Activated T-helper 17 cell treated with anti-CD3 and anti-CD28 coated beads, Interleukin-2, amount 50 U/mL, for 72 hours (primary cell): ENCODE measurements around the gene SCN2A. TPM values are rescaled to one million over a fixed set of nuclear protein-coding genes. Genes with fewer than 3 reads are reported as not detected.

Source experiments
- ATAC-seq: fragments of 150-1000 bp; cut with Tn5 transposase; replicated peaks from 2 replicates; pipeline ENCODE4 v1.10.0; 2021; ENCODE audit warnings: mild to moderate bottlenecking, moderate library complexity
- H3K27ac Mint-ChIP-seq: one replicate; pipeline ENCODE4 v1.8.0; 2022; ENCODE audit warnings: mixed read lengths
- H3K27me3 Mint-ChIP-seq: one replicate; pipeline ENCODE4 v1.8.0; 2022; ENCODE audit warnings: mixed read lengths
- H3K36me3 Mint-ChIP-seq: one replicate; pipeline ENCODE4 v1.8.0; 2022; ENCODE audit warnings: low read depth, mild to moderate bottlenecking, mixed read lengths
- H3K4me1 Mint-ChIP-seq: one replicate; pipeline ENCODE4 v1.8.0; 2022; ENCODE audit warnings: mixed read lengths
- H3K4me3 Mint-ChIP-seq: one replicate; pipeline ENCODE4 v1.8.0; 2022; ENCODE audit warnings: mild to moderate bottlenecking, mixed read lengths
- H3K9me3 Mint-ChIP-seq: one replicate; pipeline ENCODE4 v1.8.0; 2022; ENCODE audit warnings: mixed read lengths
- total RNA-seq, 2 donors: library from RNA; stranded (reverse); gene quantifications; one replicate each; pipeline ENCODE4 v1.2.3, GENCODE V29; 2022

The SCN2A gene
- total RNA-seq, 2 donors from 2014 or later: 0.05 TPM; not detected in 1

GRCh38 chr2:165277860-165278656 is 38.8 kb downstream of the SCN2A start:
- Mint-ChIP-seq H3K4me3 (no peak overlapping the region), H3K9me3 (peaks cover 3% of the 10 kb centered on the region), H3K4me1 (no peaks in the 10 kb centered on the region), H3K27ac (no peak overlapping the region), H3K27me3 (peaks cover 8% of the 10 kb centered on the region), H3K36me3 (no peaks in the 10 kb centered on the region)
- ATAC-seq: no peak

GRCh38 chr2:165280356-165280755 is 41.1 kb downstream of the SCN2A start:
- H3K9me3 Mint-ChIP-seq: peaks cover 3% of the 10 kb centered on the region
- H3K27me3 Mint-ChIP-seq: peaks cover 3% of the 10 kb centered on the region
- H3K27ac Mint-ChIP-seq: no peak overlapping the region
- H3K4me1 Mint-ChIP-seq: no peaks in the 10 kb centered on the region
- no peaks in the 10 kb centered on the region for H3K36me3 Mint-ChIP-seq
- no peak for ATAC-seq
- no peak overlapping the region for H3K4me3 Mint-ChIP-seq

GRCh38 chr2:165281387-165281786 is 42.2 kb downstream of the SCN2A start:
- no peaks in the 10 kb centered on the region for H3K36me3 Mint-ChIP-seq
- H3K4me3 Mint-ChIP-seq: no peak overlapping the region
- no peaks in the 10 kb centered on the region for H3K4me1 Mint-ChIP-seq
- H3K27ac Mint-ChIP-seq: no peak overlapping the region
- no peak for ATAC-seq
- peaks cover 3% of the 10 kb centered on the region for H3K27me3 Mint-ChIP-seq
- peaks cover 3% of the 10 kb centered on the region for H3K9me3 Mint-ChIP-seq

GRCh38 chr2:165283342-165283741 is 44.1 kb downstream of the SCN2A start:
- H3K27ac Mint-ChIP-seq: no peak overlapping the region
- no peak for ATAC-seq

GRCh38 chr2:165287094-165287778 is 48.0 kb downstream of the SCN2A start:
- H3K27me3 Mint-ChIP-seq: peaks cover under 1% of the 10 kb centered on the region
- no peaks in the 10 kb centered on the region for H3K36me3 Mint-ChIP-seq
- no peak for ATAC-seq
- no peak overlapping the region for H3K4me3 Mint-ChIP-seq
- no peaks in the 10 kb centered on the region for H3K9me3 Mint-ChIP-seq
- H3K4me1 Mint-ChIP-seq: no peaks in the 10 kb centered on the region
- H3K27ac Mint-ChIP-seq: no peak overlapping the region

More at GRCh38 chr2:165283342-165283741, 44.1 kb downstream of the SCN2A start:
- no peaks in the 10 kb centered on the region for H3K4me1 Mint-ChIP-seq
- H3K27me3 Mint-ChIP-seq: peaks cover 3% of the 10 kb centered on the region
- H3K4me3 Mint-ChIP-seq: no peak overlapping the region
- H3K36me3 Mint-ChIP-seq: no peaks in the 10 kb centered on the region
- peaks cover 3% of the 10 kb centered on the region for H3K9me3 Mint-ChIP-seq

GRCh38 chr2:165289069-165289468 is 49.9 kb downstream of the SCN2A start:
- Mint-ChIP-seq H3K27ac (no peak overlapping the region), H3K9me3 (no peaks in the 10 kb centered on the region), H3K4me3 (no peak overlapping the region), H3K27me3 (peaks cover 8% of the 10 kb centered on the region), H3K4me1 (no peaks in the 10 kb centered on the region), H3K36me3 (no peaks in the 10 kb centered on the region)
- no peak for ATAC-seq

- ATAC-seq: peak; percentile 100
- no peak overlapping the region for H3K4me3 Mint-ChIP-seq
- no peaks in the 10 kb centered on the region for H3K9me3 Mint-ChIP-seq
- H3K4me1 Mint-ChIP-seq: no peaks in the 10 kb centered on the region
- no peak overlapping the region for H3K27ac Mint-ChIP-seq
- H3K36me3 Mint-ChIP-seq: no peaks in the 10 kb centered on the region
- peaks cover 8% of the 10 kb centered on the region for H3K27me3 Mint-ChIP-seq
Observed at GRCh38 chr2:165293440-165294420, 54.5 kb downstream of the SCN2A start.

- H3K4me3 Mint-ChIP-seq: no peak overlapping the region
- H3K9me3 Mint-ChIP-seq: no peaks in the 10 kb centered on the region
- no peak for ATAC-seq
- no peak overlapping the region for H3K27ac Mint-ChIP-seq
- H3K27me3 Mint-ChIP-seq: peaks cover 8% of the 10 kb centered on the region
- H3K36me3 Mint-ChIP-seq: no peaks in the 10 kb centered on the region
- no peaks in the 10 kb centered on the region for H3K4me1 Mint-ChIP-seq
Observed at GRCh38 chr2:165294912-165295311, 55.7 kb downstream of the SCN2A start.

GRCh38 chr2:165295643-165296042 is 56.4 kb downstream of the SCN2A start:
- ATAC-seq: no peak
- Mint-ChIP-seq H3K27ac (no peak overlapping the region), H3K27me3 (peaks cover 8% of the 10 kb centered on the region), H3K36me3 (no peaks in the 10 kb centered on the region), H3K4me3 (no peak overlapping the region), H3K4me1 (no peaks in the 10 kb centered on the region), H3K9me3 (no peaks in the 10 kb centered on the region)

- ATAC-seq: no peak
- H3K9me3 Mint-ChIP-seq: no peaks in the 10 kb centered on the region
- no peak overlapping the region for H3K4me3 Mint-ChIP-seq
- peaks cover 9% of the 10 kb centered on the region for H3K27me3 Mint-ChIP-seq
- no peak overlapping the region for H3K27ac Mint-ChIP-seq
- H3K36me3 Mint-ChIP-seq: no peaks in the 10 kb centered on the region
- no peaks in the 10 kb centered on the region for H3K4me1 Mint-ChIP-seq
Observed at GRCh38 chr2:165305391-165306096, 66.3 kb downstream of the SCN2A start.

GRCh38 chr2:165307317-165307716 is 68.1 kb downstream of the SCN2A start:
- Mint-ChIP-seq H3K36me3 (no peaks in the 10 kb centered on the region), H3K9me3 (no peaks in the 10 kb centered on the region), H3K27ac (no peak overlapping the region), H3K27me3 (peaks cover 9% of the 10 kb centered on the region), H3K4me3 (no peak overlapping the region), H3K4me1 (no peaks in the 10 kb centered on the region)
- ATAC-seq: no peak

- Mint-ChIP-seq H3K4me3 (no peak overlapping the region), H3K36me3 (no peaks in the 10 kb centered on the region), H3K4me1 (peaks cover 5% of the 10 kb centered on the region), H3K27me3 (peaks cover 3% of the 10 kb centered on the region), H3K27ac (no peak overlapping the region), H3K9me3 (peaks cover 3% of the 10 kb centered on the region)
- no peak for ATAC-seq
Observed at GRCh38 chr2:165311949-165312348, 72.7 kb downstream of the SCN2A start.

- peaks cover 3% of the 10 kb centered on the region for H3K9me3 Mint-ChIP-seq
- peaks cover 3% of the 10 kb centered on the region for H3K27me3 Mint-ChIP-seq
- peaks cover 5% of the 10 kb centered on the region for H3K4me1 Mint-ChIP-seq
- H3K4me3 Mint-ChIP-seq: no peak overlapping the region
- ATAC-seq: no peak
- H3K27ac Mint-ChIP-seq: no peak overlapping the region
- H3K36me3 Mint-ChIP-seq: no peaks in the 10 kb centered on the region
Observed at GRCh38 chr2:165312999-165313398, 73.8 kb downstream of the SCN2A start.

- Mint-ChIP-seq H3K27ac (no peak overlapping the region), H3K27me3 (peaks cover 3% of the 10 kb centered on the region), H3K36me3 (no peaks in the 10 kb centered on the region), H3K4me1 (peaks cover 5% of the 10 kb centered on the region), H3K9me3 (peaks cover 3% of the 10 kb centered on the region), H3K4me3 (no peak overlapping the region)
- ATAC-seq: no peak
Observed at GRCh38 chr2:165313509-165313908, 74.3 kb downstream of the SCN2A start.
